GM21526 (cell line): ENCODE data around the gene CHN2.
A peak's percentile ranks its signal among the peaks of the same experiment; 100 is the strongest.

Experiments used
- ATAC-seq: cut with Tn5 transposase; IDR thresholded peaks from one replicate; pipeline ENCODE4 v1.9.1; 2021; ENCODE audit warnings: moderate library complexity; ENCODE audit not compliant: unreplicated experiment, low FRiP score

The CHN2 gene

DNA sequence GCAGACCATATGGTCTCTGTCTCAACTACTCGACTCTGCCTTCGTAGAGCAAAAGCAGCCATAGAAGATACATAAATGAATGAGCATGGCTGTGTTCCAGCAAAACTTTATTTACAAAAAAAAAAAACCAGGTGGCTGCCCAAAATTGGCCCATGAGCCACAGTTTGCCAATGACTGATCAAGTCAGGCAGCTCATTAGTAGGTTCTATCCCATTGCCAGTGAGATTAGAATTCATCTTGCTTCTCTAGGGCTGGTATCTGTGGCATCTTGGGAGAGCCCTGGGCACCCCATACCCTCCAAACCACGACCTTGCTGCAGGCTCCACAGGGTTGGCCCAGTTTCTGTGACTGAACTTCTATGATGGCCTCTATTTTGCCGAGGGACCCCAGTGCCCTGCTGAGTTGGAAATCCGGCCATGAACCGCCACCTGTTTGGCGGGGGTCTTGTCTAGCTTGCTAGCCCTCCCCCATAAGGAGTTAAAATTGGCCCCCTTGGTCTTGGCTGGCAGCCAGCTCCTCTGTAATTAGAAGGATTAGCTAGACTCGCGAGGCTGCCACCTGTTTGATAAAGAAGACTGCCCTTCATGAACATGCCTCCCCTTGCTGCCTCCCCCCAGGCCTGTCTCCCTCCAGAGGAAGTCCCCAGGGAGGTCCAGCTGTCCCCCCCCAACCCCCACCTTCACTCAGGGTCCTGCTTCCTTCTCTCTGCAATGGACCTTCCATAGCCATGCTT, 83.9 kb downstream of the CHN2 start:
- ATAC-seq, result no peak

DNA sequence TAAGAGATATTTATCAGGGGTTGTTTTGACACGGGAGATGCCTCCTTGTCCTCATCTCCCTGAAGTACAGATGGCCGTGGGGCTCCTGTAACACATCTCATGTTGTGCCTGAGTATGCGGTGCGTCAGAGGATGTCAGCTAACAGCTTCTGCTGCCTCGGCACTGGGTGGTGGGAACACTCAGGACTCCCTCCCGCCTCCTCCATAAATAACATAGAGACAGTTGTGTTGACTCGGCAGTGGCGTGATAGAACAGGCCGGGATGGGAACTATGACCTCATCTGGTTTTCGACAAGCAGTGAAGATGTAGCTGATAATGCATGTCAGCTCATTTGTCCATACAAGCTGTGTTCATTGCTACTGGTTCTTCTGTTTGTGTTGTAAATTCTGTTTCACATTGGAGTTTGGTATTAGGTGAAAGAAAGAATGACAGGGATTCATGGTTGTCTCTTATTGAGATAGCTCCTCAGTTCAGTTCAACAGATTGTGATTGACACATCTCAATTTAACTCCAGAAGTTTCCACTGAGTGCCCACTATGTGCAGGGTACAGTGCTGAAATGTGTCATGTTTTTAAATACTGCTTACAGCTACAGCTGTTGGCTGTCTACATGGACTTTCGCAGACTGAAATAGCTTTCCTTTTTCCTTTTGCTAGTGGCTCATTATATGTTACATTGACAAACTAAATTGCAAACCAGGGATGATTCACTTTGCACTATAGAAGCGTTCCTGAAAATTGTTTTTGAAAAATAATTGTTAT, 87.4 kb downstream of the CHN2 start:
- ATAC-seq, result no peak

DNA sequence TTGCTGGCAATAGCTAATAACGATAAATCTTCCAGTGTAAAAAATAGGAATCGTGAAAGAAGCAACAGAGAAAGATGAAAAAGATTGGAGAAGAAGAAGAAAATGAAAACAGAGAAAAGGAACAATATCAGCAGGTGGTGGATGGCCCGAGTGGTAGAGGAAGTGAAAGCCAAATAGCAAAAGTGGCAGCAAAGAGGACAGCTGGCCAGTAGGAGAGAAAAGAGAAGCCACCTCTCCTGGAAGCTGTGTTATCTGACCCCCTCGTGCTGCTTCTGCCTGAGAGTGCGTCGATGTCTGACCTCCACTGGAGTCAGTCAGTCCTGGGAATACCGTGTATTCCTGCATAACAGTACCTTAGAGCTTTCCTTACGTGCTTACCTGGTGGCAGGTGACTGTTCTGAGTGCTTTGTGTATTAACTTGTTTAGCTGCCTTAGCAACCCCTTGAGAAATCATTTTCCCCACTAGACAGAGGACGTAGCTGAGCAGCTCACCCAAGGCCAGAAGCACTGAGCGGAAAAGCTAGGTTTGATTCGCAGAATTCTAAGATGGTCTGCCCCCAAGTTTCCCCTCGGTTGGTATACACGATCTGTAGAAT, 88.3 kb downstream of the CHN2 start:
- ATAC-seq, result peak; percentile 63

DNA sequence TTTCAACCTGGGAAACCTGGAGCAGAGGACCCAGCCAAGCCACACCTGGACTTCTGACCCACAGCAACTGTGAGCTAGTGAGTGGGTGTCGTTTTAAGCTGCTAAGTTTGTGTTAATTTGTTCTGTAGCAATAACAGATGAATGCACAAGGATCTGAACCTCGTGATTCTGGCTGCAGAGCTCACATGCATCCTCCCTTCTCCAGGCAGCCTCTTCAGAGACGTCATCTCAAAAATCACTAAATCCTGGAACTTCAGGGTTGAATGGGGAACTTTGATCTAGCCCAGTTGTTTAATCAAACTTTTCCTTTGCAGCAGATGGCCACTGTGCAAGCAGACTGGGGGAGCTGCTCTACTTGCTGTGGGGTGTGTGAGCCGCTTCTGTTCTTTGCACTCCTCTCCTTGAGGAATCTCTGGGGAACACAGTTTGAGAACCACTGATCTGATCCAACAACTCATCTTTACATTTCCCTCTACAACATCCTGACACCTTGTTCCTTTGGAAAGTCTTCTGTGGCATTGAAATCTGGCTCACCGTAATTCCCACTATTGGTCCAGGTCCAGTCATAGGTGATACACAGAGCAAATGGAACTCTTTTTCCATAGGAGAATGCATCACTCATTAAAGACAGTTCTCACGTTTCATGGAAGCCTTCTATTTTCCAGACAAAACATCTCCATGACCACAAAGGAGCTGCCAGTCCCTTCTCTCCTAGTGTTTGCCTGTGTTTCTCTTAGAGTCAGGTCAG, 90.3 kb downstream of the CHN2 start:
- no peak for ATAC-seq

DNA sequence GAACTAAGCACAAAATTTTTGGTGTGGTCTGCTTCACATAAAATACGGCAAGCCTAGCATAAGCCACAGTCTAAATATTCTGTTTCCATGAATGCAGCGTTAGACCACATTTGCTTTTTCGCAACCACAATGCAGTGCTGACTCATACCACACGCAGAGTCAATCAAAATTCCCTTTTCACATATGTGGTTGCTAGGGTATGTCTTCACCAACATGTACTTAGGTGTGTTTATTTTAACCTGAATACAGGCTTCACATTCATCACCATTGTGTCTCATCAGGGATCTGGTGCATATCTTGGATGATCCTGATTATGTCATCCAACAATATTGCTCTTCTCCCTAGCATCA, 90.8 kb downstream of the CHN2 start:
- no peak for ATAC-seq

DNA sequence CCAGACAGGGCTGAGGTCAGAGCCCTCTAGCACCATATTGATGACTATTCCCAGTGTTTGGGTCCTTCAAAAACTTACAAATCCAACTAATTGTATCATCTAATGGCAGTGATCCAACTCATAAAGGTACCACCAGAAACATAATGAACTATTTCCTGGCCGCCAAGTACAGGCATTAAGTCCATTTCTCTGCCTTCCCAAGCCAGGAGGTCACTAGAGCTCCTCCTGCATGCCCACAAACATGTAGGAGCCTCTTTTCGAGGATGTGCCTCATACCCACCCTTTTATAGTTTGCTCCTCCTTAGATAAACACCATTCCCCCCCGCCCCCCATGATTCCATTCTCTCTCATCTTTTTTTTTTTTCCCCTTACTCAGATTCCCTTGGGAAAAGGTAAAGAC, 91.3 kb downstream of the CHN2 start:
- no peak for ATAC-seq

DNA sequence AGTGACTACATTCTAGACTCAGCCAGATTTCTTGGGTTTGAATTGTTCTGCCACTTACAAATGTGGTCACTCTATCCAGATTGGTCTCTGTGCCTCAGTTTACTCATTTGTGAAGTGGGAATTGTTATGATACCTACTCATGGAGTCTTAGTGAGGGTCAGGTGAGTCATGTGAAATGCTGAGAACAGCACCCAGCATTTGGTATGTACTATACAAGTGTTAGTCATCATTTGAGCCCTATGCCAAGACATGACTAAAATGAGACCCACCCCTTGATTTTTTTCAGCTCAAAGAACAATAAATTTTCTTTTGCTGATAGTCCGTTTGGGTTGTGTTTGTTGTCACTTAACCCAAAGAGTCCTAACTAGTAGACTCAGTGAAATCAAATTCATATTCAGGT, 92.8 kb downstream of the CHN2 start:
- no peak for ATAC-seq

DNA sequence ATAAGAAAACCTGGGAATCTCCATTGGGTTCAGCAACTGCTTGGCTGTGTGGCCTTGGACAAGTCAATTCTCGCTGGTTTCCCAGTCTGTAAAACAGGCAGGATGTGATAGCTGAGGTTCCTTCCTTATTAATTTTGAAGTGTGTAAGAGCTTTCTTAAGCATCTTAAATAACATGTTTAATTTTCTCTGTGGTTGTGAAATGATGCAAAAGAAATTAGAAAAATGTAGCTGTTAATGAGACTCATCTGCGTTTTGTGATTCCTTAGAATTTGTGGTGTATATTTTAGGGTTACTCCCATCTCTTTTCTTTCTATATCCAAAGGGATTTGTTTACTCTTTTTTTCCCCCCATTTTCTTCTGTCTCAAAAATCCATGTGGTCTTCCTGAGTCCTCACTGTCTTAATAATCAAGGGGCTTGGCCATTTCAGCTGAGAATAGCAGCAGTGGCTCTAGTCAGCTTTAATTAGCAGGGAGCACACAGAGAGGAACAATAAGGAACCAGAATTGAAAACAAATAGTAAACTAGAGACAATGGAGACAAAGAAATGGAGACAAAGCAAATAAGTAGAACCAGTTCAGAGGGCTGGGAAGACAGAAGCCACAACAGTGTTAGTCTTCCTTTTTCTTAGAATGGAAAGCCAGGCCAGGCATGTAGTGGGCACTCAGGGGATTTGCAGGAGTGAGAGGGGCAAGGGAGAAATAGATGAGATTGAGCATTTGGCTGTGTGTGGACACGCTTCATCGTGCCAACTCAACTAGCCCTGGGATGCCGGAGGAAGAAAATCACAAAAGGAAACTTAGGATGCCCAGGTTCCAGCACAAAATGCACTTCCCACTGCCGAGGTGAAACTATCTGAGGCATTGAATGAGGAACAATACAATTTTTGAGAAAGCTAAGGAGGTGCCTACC, 93.9 kb downstream of the CHN2 start:
- ATAC-seq, result no peak

DNA sequence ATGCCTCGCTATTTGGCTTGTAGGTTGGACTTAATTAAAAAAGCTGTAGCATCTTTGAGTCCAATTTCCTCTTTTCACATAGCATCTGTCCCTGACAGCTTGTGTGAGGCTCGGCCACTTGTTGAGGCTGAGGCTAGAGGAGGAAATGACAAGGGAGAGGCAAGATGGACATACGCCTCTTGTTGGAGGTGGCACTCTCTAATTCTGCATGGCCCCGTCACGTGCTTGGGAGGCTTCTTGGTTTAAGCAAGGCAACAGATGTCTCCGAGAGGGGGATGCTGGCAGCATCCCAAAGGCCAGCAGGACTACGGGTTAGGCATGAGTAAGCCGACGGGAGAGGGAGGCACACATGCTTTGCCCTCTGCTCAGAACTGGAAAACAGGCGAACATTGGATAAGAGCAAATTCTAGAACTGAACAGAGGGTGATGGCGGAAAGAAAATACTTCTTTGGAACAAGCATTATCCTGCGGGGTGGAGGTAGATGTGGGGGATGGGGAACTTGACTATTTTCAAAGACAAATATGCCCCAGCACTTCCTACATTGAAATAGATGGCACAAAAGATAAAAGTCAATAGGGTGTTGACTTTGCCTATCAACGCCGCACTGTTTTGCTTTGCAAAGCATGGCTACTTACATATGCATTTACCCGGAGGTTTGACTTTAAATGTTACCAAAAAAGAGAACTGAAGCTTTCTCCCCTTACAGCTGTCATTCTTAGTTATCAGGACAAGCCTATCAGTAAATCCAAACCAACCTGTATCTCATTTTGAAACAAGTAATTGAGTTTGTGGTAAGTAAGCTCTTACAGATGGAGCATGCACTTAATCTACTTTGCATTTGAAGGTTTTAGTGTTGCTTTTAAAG, 94.8 kb downstream of the CHN2 start:
- ATAC-seq, result peak; percentile 73

DNA sequence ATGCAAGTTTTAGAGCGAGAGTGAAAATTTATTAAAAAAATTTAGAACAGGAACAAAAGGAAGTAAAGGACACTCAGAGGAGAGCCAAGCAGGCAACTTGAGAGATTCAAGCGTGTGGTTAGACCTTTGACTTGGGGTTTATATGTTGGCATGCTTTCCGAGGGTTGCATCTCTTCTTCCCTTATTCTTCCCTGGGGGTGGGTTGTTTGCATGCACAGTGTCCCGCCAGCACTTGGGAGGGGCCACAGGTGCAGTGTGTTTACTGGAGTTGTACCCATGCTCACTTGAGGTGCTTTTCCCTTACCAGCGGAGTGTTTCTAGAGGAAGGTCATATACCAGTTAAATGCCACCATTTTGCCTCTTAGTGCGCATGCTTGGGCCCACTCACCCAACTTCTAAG, 96.3 kb downstream of the CHN2 start:
- no peak for ATAC-seq

DNA sequence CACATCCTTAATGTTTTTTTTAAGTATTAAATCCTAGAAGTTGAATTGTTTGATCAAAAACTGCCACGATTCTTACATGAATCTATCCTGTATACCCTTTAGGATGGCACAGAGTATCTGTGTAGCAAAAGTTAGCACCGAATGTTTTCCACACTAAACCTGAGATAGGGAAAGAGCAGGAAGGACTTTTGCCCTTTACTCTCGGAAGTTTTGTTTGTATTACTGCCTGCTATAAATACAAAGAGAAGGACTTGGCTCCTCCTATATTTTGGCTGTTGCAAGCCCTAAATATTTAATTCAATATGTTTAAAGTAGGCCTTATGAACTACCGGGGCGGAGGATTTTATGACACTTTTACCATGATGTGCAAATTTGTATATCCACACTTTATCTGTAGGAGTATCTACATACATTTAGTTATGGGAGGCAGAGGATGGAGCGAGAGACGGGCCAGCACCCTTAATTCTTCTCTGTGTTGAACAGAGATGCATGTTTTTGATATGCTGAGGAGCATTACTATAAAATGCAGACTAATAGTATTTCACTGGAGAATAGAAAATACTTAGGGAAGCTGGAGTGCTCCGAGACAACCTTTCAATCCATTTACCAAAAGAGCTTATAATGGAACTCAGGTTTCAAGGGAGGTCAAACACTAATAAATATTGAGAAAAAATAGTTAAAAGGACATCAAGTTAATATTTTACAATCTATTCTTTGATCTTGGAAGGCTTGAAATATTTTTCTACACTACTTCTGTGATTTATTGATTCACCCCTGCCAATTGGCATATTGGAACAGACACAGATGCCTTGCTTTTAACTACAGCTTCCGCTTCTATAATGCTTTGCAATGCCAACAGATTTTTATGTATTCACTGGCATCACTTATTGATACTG, 97.4 kb downstream of the CHN2 start:
- ATAC-seq, result no peak

DNA sequence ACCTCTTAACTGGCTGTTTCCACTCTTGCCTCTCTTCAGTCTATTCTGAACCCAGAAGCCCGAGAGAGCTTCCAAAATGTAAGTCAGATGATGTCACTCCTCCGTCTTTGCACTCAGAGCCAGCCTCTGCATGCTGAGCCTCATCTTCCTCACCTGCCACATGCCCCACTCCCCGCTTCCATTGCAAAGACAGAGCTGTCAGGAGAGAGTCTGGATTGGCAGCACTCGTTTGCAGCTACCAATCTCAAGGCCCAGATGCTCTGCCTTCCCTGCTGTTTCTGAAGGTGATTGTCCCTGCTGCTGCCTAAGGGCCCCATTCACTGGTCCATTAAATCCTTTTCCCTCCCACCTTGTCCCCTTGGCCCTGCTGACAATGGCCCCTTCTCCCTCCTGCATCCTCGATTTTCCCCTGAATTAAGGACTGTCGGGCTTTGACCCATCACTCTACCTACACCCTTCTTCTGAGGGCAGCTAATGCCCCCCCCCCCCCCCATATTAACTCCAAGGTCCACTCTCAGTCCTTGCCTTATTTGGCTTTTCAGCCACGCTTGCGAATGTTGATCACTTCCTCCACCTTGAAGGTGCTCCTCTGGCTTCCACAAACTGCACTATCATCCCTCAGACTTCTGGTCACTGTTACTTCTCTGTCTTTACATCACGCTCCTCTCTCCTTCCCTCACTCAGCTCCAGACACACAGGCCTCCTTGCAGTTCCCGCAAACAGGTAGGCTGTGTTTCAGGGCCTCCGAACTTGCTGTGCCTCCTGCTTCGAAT, 98.5 kb downstream of the CHN2 start:
- no peak for ATAC-seq

DNA sequence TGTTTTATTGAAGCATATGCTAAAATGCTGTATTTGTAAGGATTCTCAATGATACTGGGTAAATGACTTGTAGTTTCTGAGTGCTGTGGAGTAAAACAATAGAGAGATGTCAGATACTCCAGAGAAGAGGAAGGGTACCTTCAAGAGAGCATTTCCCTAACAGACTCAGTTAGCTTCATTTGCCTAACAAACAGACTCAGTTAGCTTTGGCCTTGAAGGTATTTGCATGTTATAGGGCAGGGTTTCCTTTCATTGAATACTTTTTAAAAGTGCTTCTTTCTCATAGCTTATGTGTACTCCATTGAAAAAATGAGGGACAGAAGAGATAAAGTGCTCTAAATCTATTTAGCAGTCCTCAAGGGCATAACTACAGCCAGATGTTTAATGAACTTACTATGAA, 101.8 kb downstream of the CHN2 start:
- no peak for ATAC-seq

DNA sequence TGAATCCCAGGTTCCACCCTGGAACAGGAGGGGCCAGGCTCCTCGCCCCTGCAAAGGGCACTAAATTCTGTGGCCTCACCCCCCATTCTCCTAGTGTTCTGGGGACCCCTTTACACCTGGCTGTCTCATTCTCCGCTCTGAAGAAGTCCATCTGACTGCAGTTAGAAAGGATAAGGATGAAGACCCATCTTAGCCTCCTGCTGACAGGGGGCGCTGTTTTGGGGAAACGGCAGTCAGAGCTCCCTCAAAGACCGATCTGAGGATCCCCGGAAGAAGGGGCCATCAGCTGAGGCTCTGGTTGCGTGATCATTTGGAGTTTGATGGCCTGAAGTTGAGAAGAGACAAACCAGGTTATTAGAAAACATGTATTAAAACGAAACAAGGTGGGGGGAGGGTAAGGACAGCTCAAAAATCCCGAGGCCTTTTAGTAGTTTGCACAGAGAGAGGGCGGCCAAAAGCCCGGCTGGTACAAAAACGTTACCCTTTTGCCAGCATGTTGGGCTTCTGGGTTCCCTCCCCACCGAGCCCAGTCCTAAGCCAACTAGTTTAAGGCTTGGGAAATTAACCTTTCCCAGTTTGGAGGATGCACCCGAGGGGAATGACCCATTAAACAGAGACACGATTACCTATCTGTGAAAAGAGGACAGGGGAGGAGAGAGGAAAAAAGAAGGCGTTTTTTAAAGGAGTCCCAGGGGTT, 102.8 kb downstream of the CHN2 start:
- no peak for ATAC-seq

DNA sequence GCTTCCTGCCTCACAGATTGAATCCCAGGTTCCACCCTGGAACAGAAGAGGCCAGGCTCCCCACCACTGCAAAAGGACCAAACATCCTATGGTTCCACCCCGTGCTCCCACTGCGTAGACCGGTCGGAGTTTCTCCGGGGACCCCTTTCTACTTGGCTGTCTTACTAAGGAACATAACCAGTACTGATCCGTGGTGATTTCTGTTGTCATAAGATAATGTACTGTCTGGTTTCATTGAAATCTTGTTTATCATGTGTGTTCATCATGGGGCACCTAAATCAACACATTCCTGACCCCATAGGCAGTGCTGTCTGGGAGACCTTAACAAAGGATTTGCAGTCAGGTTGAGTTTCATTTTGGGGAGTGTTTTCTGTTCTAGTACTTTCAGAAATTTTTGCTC, 104.5 kb downstream of the CHN2 start:
- no peak for ATAC-seq

DNA sequence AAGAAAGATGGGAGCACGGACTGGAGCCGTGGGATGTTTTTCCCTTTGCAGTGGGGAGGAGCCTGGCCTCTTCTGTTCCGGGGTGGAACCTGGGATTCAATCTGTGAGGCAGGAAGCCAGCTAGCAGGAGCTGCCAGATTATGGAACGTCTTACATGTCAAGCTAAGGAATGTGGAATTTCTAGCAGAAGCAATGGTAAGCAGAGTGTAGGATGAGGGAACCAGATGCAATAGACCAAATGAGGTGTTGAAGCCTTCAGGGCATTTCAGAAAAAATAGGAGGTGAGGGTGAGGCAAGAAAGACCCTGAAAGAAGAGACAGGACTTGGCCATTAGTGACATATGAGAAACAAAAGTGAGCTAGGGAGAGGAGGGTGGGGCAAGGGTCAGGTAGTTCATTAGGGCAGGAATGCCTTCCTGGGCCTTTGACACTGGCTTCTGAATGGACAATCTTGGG, 105.5 kb downstream of the CHN2 start:
- no peak for ATAC-seq

DNA sequence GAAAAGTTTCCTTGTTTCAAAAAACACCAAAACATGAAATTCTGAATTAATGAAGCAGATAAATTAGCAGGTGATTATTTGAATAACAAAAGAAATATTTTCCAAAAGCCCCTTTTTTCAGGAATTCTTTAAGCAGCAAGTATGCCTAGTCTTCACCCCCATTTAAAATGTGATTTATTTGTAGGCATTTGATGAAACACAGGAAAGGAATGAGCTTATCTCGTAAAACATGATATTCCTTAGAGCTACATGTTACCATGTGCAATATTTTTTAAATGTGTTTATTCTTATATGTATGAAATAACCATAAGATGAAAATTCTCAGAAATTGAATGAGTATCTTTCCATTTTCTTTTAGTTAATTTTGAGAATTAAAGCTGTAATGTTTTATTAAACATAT, 106.1 kb downstream of the CHN2 start:
- ATAC-seq, result no peak
